Activated gamma-delta T cell treated with Interleukin-2 at 50 U/mL for 16 hours (primary cell): ENCODE measurements around the gene ACTR10.
"Not testable (repeated sequence)": the region's sequence is repeated elsewhere in the genome, so short reads cannot be mapped to it uniquely, and the experiment has no call there.

Experiments used
- DNase-seq: peaks from one replicate; pipeline ENCODE4 v3.0.0-alpha.2; 2020

ACTR10 gene

GRCh38 chr14:58227096-58227819, 27.3 kb downstream of the ACTR10 start:
- no peak for DNase-seq

GRCh38 chr14:58238252-58239243, 38.6 kb downstream of the ACTR10 start:
- no peak for DNase-seq

DNA sequence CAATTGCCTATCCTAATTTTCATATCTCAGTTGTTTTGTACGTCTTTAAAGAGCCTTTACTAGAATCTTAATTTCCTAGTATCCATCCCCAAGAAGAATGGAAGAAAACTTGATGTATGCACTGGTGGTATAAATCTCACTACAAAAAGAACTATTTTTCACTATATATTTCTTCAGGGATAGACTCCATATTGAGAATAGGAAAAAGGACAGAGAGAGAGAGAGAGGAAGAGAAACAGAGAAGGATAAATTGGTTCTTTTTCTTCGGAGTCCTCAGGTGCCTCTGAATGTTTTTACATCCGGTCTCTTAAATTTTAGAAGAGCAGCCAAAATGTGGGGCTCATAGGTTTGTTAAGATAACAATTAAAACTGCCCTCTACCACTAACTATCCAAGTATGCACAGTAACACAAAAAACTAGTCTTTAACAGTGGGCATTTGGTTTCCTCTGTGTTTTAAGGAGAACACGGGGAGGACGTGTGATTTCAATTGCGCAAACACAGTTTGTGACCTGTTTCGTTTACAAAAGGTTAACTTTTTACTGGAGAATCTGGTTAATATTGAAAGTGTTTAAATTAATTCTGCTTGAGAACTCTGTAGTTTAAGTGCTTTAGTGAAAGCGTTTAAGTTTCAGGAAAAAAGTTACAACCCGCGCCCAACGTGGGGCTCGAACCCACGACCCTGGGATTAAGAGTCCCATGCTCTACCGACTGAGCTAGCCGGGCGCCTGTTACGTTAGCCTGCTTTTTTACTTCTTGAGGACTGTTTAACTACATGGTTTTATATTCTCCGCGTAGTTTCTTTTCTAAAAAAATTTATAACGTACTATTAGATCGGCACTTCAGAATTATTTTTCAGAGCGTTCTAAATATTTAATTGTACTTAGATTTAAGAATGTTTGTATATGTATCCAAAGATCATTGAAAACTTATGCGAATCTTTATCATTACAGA, 39.6 kb downstream of the ACTR10 start:
- DNase-seq = peak; percentile 84

DNA sequence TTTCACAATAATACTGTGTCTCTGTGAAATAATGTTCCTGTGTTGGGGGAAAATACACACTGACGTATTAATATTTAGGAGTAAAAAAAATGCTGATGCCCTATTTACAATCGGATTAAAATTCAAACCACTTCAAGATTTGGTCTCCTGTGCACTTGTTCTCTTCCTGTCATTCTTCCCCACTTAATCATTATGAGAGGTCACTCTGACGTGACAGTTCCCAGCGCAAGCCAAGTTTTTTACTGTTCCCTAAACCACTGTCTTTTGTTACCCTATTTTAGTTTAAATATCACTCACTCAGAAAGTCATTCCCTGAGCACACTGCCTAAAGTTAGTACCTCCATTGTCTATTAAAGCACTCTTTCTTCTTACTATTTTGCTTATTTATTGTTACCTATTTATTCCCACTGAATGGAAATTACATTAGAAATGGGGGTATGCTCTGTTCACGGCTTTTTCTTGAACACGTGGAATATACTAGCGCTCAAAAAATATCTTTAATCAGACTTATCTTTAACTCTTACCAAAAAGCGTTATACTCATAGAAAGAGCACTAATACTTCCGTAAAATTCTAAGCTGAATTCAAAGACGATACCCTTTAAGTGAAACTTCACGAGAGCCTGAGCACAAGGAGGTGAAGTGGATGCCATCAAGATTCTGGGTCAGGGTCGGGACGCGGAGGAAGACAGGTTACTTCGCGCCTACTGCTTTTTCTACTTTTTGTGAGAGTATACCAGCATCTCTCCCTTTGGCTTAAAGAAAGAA, 44.0 kb downstream of the ACTR10 start:
- DNase-seq = no peak

DNA sequence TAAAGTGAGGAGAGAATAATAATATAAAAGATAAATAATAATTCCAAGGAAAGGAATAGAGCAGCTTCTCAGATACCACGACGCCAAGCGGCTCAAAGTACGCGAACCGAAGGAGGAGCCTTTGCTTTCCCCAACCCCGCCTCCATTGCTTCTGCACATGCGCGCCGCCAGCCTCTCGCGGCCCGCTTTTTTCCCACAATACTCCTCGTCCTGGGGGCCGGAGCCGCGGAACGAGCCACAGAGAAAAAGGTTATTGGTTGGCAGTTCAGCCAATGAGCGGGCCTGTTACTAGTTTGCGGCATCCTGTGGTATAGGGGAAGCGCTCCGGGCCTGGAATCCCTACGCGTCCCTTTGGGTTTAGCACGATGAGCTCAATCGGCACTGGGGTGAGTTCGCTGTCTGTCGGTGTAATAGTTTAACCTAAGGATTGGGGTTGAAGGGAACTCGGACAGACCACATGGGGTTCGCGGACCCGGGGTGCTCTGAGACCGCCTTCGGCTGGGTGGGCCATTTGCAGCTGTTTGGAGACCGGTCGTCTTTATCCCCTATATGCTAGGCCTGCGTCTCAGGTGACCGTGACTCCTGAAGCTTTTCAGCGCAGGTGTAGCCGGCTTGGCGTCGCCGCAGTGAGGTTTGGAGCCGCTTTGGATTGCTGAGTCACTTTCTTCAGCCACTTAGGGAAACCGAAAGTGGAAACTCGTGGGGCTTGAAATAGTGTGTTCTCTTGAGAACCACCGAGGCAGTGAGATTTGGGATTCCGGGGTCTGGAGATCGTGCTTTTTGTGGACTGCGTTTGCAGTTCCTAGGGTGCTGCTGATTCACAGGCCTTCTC, 44.8 kb downstream of the ACTR10 start, which contains the start of gene PSMA3:
TSS of gene PSMA3 (plus strand) at position 288 of the 832 bp plus-strand sequence. CDS start at position 366, 78 bp downstream.
- peak; percentile 97 for DNase-seq

- no peak for DNase-seq
These were observed 45.6 kb downstream of the ACTR10 start for GRCh38 chr14:58245562-58245961.

DNA sequence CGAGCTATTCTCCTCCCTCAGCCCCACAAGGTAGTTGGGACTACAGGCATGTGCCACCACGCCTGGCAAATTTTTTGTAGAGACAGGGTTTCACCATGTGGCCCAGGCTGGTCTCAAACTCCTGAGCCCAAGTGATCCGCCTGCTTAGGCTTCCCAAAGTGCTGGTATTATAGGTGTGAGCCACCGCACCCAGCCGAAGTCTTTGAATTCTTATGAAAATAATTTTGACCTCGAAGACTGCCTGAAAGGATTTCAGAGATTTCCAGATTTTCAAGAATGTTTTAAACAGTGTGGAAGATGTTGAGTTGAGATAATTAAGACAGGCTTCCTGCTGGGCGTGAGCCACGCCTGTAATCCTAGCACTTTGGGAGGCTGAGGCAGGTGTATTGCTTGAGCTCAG, 49.7 kb downstream of the ACTR10 start:
- no peak for DNase-seq

GRCh38 chr14:58258156-58258555, 58.2 kb downstream of the ACTR10 start:
- DNase-seq = no peak

- DNase-seq = not testable (repeated sequence)
These were observed 62.1 kb downstream of the ACTR10 start for GRCh38 chr14:58262005-58262404.

- no peak for DNase-seq
These were observed 65.5 kb downstream of the ACTR10 start for GRCh38 chr14:58265401-58265800.

GRCh38 chr14:58270628-58271027, 70.7 kb downstream of the ACTR10 start:
- no peak for DNase-seq

GRCh38 chr14:58272588-58273372, 72.8 kb downstream of the ACTR10 start:
- no peak for DNase-seq

DNA sequence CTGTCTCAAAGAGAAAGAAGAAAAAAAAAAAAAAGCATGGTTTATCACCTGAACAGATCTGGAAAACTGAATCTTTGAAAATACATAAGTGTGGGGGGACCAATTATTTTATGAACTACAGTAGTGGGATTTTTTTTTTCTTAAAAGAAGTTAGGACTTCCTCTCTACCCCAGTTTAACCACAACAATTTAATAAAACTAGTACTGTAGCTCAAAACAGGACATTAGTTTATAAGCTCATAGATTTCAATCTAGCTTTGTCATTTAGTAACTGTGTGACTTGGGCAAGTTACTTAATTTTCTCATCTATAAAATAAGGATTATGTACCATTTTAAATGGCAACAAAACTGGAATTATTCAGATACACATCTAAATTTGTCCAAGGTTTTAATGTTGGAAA, 74.9 kb downstream of the ACTR10 start:
- DNase-seq = no peak

- no peak for DNase-seq
These were observed 75.7 kb downstream of the ACTR10 start for GRCh38 chr14:58275527-58276190.

- no peak for DNase-seq
These were observed 76.3 kb downstream of the ACTR10 start for GRCh38 chr14:58276208-58276607.

DNA sequence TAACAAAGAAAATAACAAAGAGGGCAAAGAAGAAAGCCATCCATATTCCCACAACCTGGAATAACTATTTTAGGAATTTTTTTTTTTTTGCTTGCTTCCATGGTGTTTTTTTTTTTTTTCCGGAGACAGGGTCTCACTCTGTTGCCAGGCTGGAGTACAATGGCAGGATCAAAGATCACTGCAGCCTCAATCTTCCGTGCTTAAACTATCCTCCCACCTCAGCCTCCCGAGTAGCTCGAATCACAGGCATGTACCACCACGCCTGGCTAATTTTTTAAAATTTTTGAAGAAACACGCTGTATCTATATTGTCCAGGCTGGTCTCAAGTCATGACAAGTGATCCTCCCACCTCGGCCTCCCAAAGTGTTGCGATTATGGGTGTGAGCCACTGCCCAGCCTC, 78.2 kb downstream of the ACTR10 start:
- no peak for DNase-seq

- no peak for DNase-seq
These were observed 81.2 kb downstream of the ACTR10 start for GRCh38 chr14:58280954-58281787.

- no peak for DNase-seq
These were observed 82.0 kb downstream of the ACTR10 start for GRCh38 chr14:58281969-58282368.
